HCT116 (cell line): Measurements from ENCODE around the gene TADA3.
A peak's percentile ranks its signal among the peaks of the same experiment; 100 is the strongest.

Experiments used
- POLR2A ChIP-seq: IDR thresholded peaks from 2 replicates; pipeline ENCODE4 v1.7.0; 2011; ENCODE audit warnings: borderline replicate concordance; ENCODE audit not compliant: insufficient read depth, insufficient read length; ENCODE audit errors: extremely low read depth
- POLR2AphosphoS5 ChIP-seq: IDR thresholded peaks from 2 replicates; pipeline ENCODE4 v1.6.1; 2011; ENCODE audit warnings: mild to moderate bottlenecking, low read depth, low read length, moderate library complexity
- SP1 ChIP-seq: IDR thresholded peaks from 2 replicates; pipeline ENCODE4 v1.6.1; 2012; ENCODE audit warnings: low read depth
- ZFX ChIP-seq: fragments of 450-650 bp; IDR thresholded peaks from 2 replicates; pipeline ENCODE4 v1.6.1; 2017
- TF ChIP-seq, protein P1 (sequence below): IDR thresholded peaks from 2 replicates; pipeline ENCODE4 v1.6.1; 2011; ENCODE audit warnings: mild to moderate bottlenecking, low read length, moderate library complexity; ENCODE audit not compliant: insufficient replicate concordance; ENCODE audit errors: extremely low read depth

DNA sequence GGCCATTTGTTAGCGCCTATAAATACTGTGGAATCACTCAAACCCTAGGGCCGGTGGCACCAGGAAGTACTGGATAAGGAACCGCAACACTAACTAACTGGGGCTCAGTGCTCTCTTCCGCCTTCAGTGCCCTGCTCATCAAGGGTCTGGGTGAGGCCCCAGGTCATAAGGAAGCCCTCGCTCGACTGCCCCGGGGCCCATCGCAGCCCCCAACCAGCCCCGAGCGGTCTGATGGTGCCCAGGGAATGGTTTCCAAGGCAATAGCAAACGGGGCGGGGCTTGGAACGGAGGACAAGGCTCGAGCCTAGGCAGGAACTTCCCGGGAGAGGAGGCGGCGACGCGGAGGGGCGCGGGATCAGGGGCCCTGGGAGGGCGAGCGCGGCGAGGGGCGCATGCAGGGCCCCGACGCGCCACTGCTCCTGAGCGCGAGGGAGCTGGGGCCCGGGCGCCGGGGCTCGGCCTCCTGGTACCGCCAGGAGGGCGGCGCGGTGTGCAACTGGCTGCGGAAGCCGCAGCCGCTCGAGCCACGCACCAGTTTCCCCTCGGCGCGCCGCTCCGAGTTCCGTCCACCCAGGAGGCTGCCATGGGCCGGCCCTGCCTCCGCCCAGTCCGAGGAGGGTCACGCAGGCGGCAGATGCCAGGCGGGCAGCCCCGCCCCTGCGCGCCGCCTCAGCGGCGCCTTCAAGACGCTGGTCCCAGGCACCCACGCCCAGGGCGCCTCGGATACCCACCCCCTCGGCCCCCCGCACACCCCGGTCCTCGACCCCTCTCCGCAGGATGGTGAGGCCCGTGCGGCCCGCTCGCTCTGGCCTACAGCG lies 17.6 kb upstream of the TADA3 start, which contains the start of gene TTLL3:
- TF ChIP-seq SP1 (no peak), POLR2A (no peak), ZFX (peak; percentile 45; the same call in 1 of the 2 replicates), POLR2AphosphoS5 (peak; percentile 72)
- TF ChIP-seq, protein P1, sequence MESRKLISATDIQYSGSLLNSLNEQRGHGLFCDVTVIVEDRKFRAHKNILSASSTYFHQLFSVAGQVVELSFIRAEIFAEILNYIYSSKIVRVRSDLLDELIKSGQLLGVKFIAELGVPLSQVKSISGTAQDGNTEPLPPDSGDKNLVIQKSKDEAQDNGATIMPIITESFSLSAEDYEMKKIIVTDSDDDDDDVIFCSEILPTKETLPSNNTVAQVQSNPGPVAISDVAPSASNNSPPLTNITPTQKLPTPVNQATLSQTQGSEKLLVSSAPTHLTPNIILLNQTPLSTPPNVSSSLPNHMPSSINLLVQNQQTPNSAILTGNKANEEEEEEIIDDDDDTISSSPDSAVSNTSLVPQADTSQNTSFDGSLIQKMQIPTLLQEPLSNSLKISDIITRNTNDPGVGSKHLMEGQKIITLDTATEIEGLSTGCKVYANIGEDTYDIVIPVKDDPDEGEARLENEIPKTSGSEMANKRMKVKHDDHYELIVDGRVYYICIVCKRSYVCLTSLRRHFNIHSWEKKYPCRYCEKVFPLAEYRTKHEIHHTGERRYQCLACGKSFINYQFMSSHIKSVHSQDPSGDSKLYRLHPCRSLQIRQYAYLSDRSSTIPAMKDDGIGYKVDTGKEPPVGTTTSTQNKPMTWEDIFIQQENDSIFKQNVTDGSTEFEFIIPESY = no peak
